Right atrium auricular region (tissue), 2 donors: Measurements from ENCODE around the gene CDCP1. TPM values are rescaled to one million over a fixed set of nuclear protein-coding genes. Genes with fewer than 3 reads are reported as not detected.

Source experiments
- DNase-seq: peaks from one replicate; pipeline ENCODE4 v3.0.0-alpha.2; 2019; ENCODE audit warnings: low spot score
- H3K27ac ChIP-seq, 2 donors: fragments of 200-600 bp; sonication (generic); 1 replicate in 1 of 2; 2 replicates in 1 of 2; pipeline ENCODE4 v1.5.1; 2016 to 2019
- H3K27me3 ChIP-seq, 2 donors: fragments of 200-600 bp; sonication (generic); one replicate each; pipeline versions ENCODE4 v1.5.1 to v1.6.0; 2017 to 2019
- H3K36me3 ChIP-seq: fragments of 200-600 bp; sonication (generic); one replicate; pipeline ENCODE4 v1.5.1; 2016
- H3K4me1 ChIP-seq, 2 donors: fragments of 200-600 bp; sonication (generic); one replicate each; pipeline versions ENCODE4 v1.5.1 to v1.6.0; 2017 to 2019
- H3K4me3 ChIP-seq, 2 donors: fragments of 200-600 bp; sonication (generic); 1 replicate in 1 of 2; 2 replicates in 1 of 2; pipeline ENCODE4 v1.5.1; 2017 to 2019; ENCODE audit warnings: mild to moderate bottlenecking in 1 of 2, moderate library complexity in 1 of 2
- H3K9me3 ChIP-seq, 2 donors: fragments of 200-600 bp; sonication (generic); one replicate each; pipeline ENCODE4 v1.5.1; 2019
- CTCF ChIP-seq, 2 donors: fragments of 200-600 bp; sonication (generic); IDR thresholded peaks; one replicate each; pipeline ENCODE4 v1.5.1; 2019; ENCODE audit warnings: antibody characterized with exemption in 2 of 2
- total RNA-seq, 2 donors: library from RNA; depleted of rRNA; stranded (reverse); fragments of >200 nt; gene quantifications; one replicate each; pipeline ENCODE4 v1.1.0, GENCODE V29; 2016

The CDCP1 gene
- total RNA-seq, 2 donors from 2014 or later: 0.48 to 2.8 TPM

- no peak for DNase-seq
- TF ChIP-seq CTCF (IDR thresholded peaks at IDR 0.05): no peak
- no peak overlapping the region for H3K4me3 ChIP-seq
- H3K4me1 ChIP-seq: no peaks in the 10 kb centered on the region
- H3K27ac ChIP-seq: no peak overlapping the region
- no peaks in the 10 kb centered on the region for H3K36me3 ChIP-seq
- no peaks in the 10 kb centered on the region for H3K27me3 ChIP-seq
- no peaks in the 10 kb centered on the region for H3K9me3 ChIP-seq
Observed at GRCh38 chr3:45119824-45120358, 26.3 kb downstream of the CDCP1 start.

DNA sequence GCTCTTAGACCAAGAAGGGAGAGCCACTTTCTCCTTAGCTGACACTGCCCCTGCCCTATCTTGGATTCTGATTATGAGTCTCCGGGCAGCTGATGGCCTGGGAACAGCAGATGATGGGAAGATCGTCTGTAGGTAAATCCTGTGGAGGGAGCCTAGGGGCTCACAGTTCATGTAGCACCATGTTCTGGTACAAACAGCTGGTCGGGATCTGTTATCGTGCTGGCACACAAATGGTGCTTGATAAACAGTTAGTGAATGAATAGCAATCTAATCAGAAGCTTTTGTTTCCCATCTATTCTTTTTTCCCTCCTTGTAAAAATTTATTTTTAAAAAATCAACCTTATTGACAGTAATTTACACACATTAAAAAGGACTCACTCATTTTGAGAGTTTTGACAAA is 26.8 kb downstream of the CDCP1 start:
- Histone ChIP-seq H3K4me1 (no peaks in the 10 kb centered on the region), H3K4me3 (no peak overlapping the region), H3K27me3 (no peaks in the 10 kb centered on the region), H3K9me3 (no peaks in the 10 kb centered on the region), H3K36me3 (no peaks in the 10 kb centered on the region), H3K27ac (no peak overlapping the region)
- DNase-seq: no peak
- no peak for TF ChIP-seq CTCF (IDR thresholded peaks at IDR 0.05)

DNA sequence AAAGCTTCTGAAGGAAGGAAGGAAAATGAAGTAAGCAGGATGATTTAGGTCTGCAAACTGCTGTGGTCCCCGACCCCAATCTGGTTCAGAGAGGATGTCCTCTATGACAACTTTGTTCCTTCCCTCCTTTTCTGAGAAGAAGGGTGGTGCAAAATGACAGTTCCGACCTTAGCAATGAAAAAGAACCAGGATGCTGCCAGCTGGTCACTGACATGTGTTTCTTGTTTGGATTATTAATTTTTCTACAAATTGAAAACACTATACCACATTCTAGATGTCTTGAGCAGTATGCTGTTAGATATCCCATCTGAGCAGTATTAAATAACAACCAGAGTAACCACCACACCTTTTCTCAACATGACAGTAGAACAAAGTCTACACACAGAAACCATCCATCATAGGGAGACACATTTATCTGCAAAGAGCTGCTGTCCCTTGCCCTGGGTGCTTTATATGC is 27.5 kb downstream of the CDCP1 start:
- Histone ChIP-seq H3K36me3 (no peaks in the 10 kb centered on the region), H3K27ac (no peak overlapping the region), H3K9me3 (no peaks in the 10 kb centered on the region), H3K4me1 (no peaks in the 10 kb centered on the region), H3K4me3 (no peak overlapping the region), H3K27me3 (no peaks in the 10 kb centered on the region)
- TF ChIP-seq CTCF (IDR thresholded peaks at IDR 0.05): no peak
- no peak for DNase-seq

- no peaks in the 10 kb centered on the region for H3K36me3 ChIP-seq
- no peak overlapping the region for H3K27ac ChIP-seq
- DNase-seq: no peak
- no peak overlapping the region for H3K4me3 ChIP-seq
- peaks cover 0 to 6% of the 10 kb centered on the region in 2 donors for H3K4me1 ChIP-seq
- TF ChIP-seq CTCF (IDR thresholded peaks at IDR 0.05): no peak
- no peaks in the 10 kb centered on the region for H3K27me3 ChIP-seq
- no peaks in the 10 kb centered on the region for H3K9me3 ChIP-seq
Observed at GRCh38 chr3:45116350-45116749, 29.8 kb downstream of the CDCP1 start.

DNA sequence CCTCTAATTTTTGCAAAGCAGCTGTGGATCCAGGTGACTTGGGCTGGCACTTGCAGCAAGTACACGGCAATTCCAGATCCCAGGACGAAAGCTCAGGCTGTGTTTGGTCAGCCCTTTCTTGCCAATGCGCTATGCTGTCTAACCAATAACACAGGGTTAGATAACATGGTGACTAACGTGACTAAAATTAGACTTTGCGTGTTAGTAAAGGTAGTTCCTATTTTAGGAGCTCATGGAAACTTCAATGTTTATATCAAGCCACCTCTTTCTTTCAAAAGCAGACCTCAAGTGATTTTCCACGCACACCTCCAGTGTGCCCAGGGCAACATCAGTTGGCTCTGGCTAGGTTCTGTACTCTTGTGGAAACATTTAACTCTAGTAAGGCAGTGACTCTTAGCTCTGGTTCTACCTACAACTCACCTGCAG is 32.5 kb downstream of the CDCP1 start:
- Histone ChIP-seq H3K4me3 (no peak overlapping the region), H3K27me3 (no peaks in the 10 kb centered on the region), H3K4me1 (peaks cover 0 to 6% of the 10 kb centered on the region in 2 donors), H3K27ac (peak overlapping the region; percentile 63 to 84), H3K36me3 (no peaks in the 10 kb centered on the region), H3K9me3 (no peaks in the 10 kb centered on the region)
- DNase-seq: no peak
- TF ChIP-seq CTCF (IDR thresholded peaks at IDR 0.05): no peak

GRCh38 chr3:45112939-45113338 is 33.2 kb downstream of the CDCP1 start:
- Histone ChIP-seq H3K27me3 (no peaks in the 10 kb centered on the region), H3K4me1 (peaks cover 0 to 6% of the 10 kb centered on the region in 2 donors), H3K27ac (peak overlapping the region in 1 of 2 donors; percentile 84), H3K9me3 (no peaks in the 10 kb centered on the region), H3K36me3 (no peaks in the 10 kb centered on the region), H3K4me3 (no peak overlapping the region)
- TF ChIP-seq CTCF (IDR thresholded peaks at IDR 0.05): no peak
- no peak for DNase-seq
